ENCODE results near the gene TCF20.

TCF20 gene

DNA sequence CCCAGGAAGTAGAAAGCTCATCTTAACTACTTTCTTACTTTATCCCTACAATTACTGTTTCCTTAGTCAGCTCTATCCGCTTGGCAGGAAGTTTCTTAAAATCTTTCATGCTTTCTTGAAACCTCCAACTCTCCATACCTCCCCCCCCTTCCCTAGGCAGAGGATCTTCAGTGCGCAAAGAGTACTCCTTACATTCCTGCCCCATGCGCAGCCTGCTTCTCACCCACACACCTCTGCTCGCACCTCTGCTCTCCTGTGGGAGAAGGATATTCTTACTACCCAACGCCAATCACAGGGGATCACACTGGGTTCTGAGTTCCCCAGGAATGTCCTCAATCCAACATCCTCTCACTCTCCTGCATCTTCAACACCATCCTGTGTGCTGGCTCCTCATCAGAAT, 12.3 kb downstream of the TCF20 start:
- DNase-seq (ENCODE audit: low read depth), result no peak

DNA sequence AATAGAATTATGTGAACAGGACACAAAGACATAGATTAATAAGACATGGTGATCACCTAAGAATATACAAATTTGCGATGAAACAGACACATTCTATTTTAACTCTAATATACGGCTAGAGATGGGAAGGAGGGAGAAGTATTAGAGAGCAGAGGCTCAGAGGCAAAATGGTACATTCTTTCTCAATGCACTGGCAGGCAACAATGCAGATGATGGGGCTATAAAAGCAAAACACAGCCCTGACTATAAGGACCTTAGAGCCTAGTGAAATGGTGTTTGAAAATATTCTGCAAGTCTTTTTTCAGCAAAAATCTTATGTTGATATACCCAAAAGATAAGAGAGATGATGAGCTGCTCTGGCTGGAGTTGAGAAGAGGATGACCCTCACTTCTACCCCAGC, 13.1 kb downstream of the TCF20 start:
- DNase-seq (ENCODE audit: low read depth), result no peak

DNA sequence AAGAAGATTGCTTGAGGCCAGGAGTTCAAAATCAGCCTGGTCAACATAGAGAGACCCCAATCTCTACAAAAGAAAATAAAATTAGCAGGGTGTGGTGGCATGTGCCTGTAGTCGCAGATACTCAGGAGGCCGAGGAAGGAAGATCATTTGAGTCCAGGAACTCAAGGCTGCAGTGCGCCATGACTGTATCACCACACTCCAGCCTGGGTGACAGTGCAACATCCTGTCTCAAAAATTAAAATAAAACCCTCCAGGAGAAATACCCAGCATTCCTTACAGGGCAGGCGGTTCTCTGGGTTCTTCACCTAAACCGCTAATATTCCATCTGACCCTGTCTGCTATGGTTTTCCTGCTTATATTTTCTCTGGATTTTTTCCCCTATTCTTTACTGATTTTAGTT, 13.5 kb downstream of the TCF20 start:
- no peak for DNase-seq (ENCODE audit: low read depth)

DNA sequence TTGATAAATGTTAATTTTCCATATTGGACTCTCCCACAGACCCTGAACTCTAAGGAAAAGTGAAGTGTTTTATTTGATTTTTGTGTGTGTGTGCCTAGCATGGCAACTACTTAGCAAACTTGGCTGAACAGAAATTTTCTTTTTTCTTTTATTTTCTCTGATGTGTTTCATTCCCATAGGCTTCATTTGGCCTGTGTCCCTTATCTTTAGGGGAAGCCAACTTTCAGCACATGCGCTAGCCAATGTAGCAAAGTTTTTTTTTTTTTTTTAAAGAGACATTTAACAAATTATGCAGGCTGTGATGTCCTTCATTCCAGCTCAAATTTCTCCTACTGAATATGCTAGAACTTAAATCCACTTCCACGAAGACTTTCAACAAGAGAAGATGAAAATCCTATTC, 14.2 kb downstream of the TCF20 start:
- no peak for DNase-seq (ENCODE audit: low read depth)

DNA sequence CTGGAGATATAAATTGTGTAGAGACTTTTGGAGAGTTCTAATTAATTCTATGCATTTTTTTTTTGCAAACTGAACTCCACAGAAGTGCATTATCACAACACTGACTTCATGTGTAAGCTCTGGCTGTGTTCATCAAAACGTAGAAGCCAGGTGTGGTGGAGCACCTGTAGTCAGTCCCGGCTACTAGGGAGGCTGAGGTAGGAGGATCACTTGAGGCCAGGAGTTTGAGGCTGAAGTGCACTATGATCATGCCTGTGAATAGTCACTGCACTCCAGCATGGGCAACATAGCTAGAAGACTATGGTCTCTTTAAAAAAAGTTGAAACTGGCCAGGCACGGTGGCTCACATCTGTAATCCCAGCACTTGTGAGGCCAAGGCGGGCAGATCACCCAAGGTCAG, 20.6 kb downstream of the TCF20 start:
- no peak for DNase-seq (ENCODE audit: low read depth)

DNA sequence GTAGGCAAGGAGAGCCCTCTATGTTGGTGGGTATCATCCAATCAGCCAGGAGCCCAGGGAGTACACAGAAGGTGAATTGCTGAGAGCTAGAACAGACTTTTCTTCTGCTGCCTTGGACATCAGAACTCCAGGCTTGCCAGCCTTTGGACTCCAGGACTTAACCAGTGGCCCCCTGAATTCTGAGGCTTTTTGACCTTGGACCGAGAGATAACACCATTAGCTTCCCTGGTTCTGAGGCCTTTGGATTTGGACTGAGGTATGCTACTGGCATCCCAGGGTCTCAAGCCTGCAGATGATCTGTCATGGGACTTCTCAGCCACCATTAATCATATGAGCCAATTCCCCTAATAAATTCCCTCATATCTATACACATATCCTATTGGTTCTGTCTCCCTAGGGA, 21.5 kb downstream of the TCF20 start:
- DNase-seq (ENCODE audit: low read depth), result no peak

DNA sequence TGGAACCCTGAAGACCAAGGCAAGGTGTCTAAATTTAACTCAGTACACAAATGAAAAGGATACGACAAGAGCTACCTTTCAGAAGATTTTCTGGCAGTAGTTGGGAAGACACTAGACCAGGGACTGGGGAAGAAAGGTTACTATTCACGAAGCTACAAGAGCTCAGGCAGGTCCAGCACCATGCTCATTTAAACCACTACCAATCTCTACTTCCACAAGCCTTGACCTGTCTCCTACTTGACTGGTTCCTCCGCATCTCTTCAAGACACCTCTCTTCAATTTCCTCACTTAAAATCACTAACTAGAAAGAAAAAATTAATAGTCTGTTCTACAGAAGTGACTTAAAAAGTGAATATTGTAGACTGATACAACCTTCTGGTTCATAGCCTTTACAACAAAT, 22.9 kb downstream of the TCF20 start:
- DNase-seq (ENCODE audit: low read depth), result no peak

DNA sequence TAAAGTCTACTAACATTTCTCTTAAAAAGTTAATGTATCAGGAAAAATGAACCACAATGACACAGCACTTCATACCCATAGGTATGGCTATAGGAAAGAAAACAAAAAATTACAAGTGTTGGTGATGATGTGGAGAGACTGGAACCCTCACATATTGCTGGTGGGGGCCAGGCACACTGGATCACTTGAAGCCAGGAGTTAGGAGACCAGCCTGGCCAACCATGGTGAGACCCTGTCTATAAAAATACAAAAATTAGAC, 26.7 kb downstream of the TCF20 start:
- no peak for DNase-seq (ENCODE audit: low read depth)

DNA sequence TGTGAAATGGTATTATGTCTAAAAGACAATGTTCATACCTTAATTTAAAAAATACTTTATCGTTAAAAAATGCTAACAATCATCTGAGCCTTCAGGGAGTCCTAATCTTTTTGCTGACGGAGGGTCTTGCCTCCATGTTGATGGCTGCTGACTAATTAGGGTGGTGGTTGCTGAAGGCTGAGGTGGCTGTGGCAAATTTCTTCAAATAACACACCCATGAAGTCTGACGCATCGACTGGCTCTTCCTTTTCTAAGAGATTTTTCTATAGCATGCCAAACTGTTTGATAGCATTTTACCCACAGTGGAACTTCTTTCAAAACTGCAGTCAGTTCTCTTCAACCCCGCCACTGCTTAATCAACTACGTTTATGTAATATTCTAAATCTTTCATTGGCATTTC, 33.6 kb downstream of the TCF20 start:
- DNase-seq (ENCODE audit: low read depth), result no peak

DNA sequence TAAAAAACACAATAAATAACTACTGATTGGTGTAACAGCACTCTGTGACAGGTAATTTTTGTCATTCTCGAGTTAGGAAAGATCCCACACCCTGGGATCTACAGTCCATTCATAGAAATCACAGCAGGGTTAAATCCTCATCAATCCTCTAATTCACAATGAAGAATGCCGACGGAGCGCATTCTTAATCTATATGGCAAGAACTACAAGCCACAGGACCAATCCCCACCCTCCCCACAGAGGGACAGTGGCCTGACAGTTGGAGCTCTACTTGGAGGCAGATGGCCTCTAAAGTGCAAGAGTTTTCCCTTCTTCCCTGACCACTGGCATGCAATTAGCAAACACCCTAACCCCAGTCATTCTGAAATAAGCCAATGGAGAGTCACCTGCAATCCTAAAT, 34.2 kb downstream of the TCF20 start:
- no peak for DNase-seq (ENCODE audit: low read depth)

DNA sequence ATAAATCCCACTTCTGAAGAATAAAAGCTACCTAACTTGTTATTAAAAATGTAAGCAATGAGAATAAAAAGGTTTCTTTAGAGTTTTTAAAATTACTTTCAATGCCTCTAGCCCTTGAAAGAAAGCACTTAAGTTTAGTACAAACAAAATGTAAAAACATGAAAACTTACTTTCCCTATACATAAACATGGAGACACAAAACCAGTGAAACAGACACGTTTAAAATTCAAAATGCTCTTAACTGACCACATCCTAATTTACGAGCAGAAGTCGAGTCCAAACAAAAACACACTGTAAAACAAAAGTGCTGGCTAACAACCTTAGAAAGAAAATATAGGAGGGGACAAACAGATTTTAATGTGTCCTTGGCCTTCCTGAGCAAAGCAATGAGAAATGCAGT, 36.6 kb downstream of the TCF20 start:
- no peak for DNase-seq (ENCODE audit: low read depth)

DNA sequence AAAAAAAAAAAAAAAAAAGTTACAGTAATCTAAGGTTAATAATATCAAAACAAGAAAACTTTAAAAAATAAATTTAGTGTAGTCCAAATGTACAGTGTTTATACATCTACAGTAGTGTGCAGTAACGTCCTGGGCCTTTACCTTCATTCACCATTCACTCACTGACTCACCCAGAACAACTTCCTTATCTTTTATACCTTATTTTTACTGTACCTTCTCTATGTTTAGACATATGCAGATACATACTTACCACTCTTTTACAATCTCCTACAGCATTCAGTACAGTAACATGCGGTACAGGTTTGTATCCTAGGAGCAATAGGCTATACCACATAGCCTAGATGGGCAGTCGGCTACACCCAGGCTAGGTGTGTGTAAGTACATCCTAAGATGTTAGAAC, 38.5 kb downstream of the TCF20 start:
- DNase-seq (ENCODE audit: low read depth), result no peak

DNA sequence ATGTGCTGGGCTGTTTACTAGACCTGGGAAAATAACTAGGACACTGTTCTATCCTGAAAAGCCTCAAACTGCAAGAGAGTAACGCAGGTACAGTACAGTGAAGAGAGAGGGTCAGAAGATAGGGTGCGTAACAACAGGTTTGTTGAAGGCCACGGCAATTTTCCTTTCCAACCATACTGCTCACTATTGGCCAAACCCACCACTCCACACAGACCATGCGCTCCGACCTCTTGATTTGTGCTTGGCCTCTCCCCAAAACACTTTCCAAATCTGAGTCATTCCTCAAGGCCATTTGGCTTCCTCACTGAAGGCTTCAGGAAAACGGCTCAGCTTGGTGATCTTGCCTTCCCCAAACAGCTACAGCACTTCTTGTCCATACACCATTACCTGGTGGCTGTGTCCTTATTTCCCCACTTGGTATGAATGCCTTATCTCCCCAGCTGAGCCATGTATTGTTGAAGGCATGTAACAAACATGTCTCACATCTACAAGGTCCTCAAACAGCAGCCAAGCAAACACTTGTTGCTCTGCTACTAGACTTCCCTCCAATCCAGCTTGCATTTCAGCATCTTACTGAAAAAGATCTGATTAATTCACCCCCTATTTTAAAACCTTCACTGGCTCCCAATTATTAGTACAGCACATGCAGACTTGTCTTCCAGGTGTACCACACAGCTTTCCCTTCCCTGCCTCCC, 40.9 kb downstream of the TCF20 start:
- no peak for DNase-seq (ENCODE audit: low read depth)

DNA sequence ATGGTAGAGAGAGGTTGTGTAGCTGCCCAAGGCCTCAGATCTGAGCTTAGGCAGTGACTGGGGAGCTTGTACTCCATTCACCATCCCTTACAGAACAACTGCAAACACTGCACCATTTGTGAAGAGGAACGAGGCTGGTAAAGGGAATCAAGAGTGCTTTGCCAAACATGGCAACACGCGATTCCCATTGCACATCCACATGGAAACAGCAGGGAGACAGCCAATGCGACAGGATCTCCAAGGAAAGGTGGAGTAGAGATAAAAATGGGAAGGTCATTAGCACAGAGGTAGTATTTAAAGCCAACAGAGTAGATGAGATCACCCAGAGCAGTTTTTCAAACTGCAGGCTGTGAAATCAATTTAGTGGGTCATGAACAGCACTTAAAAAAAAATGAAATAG, 42.0 kb downstream of the TCF20 start:
- no peak for DNase-seq (ENCODE audit: low read depth)

DNA sequence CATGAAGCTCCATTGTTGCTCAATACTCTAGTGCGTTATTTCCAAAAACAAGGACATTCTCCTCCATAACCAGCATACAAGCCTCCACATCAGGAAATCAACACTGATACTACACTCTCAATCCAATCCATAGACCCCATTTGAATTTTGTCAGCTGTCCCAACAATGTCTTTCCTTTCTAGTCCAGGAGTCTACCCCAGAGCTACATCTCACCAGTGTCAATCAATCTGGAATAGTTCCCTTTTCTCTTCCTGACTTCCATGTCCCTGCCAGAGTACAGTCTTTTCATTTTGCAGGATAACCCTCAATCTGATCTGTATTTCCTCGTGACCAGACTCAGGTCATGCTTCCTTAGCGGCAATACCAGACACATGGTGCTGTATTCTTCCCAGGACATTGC, 43.0 kb downstream of the TCF20 start:
- DNase-seq (ENCODE audit: low read depth), result no peak

DNA sequence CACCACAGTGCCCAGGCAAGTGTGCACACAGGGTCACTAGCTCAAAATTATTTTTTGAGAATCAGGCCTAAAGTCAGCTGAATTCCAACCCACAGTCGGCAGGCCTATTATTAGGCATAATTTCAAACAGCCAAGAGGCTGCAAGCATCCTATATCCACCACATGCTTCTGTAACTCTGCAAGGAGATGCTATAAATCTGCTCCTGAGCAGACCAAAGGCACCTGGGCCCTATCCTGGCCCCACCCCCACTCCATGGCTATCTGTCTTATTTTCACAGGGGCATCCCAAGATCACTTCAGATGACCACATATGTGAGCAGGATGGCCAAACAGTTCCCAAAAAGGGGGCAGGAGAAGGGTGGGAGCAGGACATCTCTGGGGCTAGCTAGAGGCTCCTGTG, 44.6 kb downstream of the TCF20 start:
- DNase-seq (ENCODE audit: low read depth), result no peak

DNA sequence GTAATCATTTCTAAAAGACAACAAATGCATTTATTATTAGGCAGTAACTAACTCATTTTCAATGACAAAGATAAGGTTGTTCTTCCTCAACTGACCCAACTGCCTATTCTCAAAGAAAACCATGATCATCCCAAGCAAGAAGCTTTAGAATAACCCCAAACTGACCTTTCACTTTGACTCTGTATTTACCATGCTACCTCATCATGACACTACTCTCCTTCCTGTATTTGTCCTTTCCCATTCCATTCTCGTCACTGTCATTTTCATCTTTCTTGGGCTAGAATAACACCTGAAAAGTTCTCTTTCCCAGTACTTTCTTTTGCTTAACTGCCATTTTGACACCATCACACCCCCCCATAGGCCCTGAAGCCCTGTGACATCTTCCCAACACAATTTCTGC, 48.3 kb downstream of the TCF20 start:
- DNase-seq (ENCODE audit: low read depth), result no peak
